Measurements from ENCODE around the gene BTAF1.

BTAF1 gene

DNA sequence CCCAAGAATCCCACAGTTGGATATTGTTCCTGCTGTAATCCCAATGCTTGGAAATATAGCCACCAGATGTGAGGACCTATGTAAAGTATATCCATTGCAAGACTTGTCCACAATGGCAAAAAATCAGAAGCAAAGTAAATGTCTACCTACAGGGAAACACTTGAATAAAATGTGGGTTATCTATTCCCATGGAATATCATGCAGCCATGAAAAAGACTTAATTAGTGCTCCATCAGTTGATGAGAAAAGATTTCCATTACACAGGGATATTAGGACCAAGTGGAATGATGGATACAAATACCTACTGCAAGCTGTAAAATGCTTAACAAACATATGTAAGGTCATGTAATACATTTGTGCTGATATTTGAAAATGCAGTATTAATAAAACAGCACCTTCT is 131.2 kb downstream of the BTAF1 start:
- DNase-seq, result no peak

DNA sequence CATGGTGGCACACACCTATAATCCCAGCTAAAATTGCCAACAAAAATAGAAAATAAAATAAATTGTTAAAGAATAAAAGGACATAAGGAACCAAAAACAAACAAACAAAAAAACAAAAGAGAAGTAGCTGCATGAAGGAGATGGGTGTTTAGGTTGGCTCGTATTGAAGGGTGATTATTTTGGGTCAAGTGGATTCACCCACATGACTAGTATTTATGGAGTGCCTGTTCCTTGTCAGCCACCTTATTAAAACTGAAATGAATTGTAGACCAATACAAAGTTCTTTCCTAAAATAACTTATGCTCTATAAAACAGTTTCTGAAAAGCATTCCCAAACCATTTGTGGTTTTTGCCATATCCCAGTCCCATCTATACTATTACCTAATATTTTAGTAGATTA is 138.7 kb downstream of the BTAF1 start:
- no peak for DNase-seq

DNA sequence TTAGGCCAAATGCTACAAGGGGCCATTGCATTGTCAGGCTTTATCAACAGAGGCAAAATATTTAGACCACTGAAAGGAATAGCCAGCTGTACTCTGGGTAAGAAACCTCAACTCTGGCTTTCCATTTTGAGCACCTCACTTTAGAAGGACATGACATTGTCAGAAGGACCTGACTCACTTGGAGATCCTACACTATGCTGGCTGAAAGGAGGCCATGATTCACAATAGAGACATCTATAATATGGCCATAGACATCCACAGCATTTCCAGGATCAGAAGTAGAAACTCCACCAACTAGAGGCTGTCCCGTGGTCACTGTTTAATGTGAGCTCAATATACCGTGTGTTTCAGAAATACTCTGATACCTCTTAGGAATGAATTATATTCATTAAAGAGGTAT is 140.9 kb downstream of the BTAF1 start:
- no peak for DNase-seq

DNA sequence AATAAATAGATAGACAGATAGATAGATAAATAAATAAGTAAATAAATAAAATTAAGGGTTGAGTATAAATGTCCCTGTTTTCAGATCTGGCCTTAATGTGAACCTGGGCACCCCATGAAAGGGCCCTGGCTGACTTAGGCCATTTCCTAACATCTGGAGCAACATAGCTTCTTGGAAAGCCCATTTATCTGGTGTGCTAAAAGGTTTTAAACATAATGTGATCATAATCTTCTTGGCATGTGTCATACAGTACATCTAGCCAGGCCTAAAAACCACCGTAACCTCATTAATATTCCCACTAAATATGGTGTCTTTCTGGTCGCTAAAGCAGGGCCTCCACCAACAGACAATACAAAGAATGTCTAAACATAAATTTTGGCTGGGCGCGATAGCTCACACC is 142.8 kb downstream of the BTAF1 start:
- DNase-seq, result no peak

DNA sequence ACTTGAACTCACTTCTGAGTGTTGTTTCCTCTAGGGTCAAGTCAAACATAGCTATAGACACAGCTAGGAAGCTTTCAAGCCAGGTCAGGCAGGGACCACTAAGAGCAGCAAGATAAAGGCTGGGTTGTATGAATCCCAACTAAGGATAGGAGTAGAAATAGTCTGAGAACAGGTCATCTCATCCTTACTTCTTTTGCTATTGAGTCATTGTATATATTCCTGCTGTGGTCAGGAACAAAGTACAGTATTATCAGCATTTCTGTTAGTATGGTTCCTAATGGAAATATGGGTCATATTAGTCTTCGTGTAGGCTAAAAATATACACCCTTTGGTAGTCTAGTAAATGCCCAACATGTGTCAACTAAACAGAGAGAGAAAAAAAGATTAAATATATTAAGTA is 145.3 kb downstream of the BTAF1 start:
- DNase-seq, result no peak

DNA sequence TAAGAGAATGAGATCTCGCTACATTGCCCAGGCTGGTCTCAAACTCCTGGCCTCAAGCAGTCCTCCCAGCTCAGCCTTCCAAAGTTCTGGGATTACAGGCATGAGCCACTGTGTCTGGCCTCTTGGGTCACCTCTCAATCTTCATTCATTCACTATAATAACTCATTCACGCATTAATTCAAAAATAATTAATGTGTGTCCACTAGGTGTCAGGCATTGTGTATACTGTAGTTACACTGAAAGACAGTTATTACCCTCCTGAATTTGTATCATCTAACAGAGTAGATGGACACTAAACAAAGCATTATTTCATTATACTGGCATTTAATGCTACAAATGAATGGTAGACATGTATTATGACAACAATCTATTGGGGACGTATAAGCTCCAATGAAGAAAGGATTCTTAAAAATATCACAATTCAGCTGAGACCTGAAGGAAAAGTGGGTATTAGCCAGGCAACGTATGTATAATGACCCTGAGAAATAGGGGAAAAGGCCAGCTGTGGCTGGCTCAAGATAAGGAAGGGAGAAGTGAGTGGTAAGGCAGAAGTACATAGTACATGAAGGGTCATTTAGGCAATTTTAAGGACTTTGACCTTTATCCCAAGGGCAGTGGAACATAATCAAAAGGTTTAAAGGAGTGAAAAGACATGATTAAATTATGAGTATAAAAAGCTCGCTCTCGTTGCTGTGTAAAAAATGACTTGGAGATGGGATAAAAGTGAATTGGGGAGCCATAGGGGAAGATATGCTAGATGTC is 150.7 kb downstream of the BTAF1 start:
- peak; percentile 9 for DNase-seq

DNA sequence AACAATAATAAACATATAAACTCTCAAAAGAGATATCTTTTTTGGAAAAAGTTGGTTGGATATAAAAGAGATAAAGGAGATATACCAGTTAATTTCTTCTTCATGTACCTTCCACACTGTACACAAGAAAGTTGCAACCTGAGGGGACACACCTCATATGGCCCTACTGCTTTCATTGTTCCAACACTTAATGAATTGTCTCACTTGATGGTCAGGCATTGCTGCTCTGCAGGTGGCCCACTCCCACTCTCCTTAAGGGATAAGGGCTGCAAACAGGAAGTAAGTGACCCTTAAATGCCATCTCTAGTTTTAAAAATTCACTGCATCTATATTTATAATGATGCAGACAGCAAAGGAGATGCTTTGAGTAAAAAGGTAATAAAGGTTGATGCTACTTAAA is 152.3 kb downstream of the BTAF1 start:
- DNase-seq, result no peak

DNA sequence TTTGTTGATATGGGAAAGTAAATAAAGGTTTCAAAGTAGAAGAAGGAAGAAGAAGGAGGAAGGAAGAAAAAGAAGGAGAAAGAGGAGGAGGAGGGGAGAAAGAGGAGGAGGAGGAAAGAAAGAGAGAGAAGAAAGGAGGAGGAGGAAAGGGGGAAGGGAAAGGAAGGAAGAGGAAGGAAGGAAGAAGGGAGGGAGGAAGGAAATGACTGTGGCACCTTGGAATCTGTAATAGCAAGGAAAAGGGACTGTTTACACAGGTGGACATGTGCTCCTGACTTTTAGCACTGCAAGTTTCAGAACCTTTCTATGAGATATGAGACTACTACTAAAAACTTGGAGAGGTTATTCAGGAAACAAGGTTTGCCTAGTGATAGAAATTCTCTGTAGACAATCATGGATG is 153.2 kb downstream of the BTAF1 start:
- no peak for DNase-seq

DNA sequence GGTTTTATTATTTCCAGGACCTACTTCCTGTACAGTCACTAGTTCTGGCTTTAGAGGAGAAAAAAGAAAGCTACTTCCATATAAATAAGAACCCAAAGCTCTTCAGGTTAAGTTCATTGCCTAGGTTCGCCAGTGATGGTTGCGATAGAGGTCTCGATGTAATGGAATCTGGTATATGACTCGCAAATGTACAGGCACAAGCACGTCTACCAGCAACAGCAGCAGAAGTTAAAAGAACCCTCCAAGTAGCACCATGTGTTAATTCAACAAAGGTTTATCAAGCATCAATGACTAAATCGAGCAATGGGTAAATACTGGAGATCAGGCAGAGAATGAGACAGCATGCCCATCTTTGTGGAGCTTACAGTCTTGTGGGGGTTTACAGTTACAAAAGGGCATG is 155.4 kb downstream of the BTAF1 start:
- no peak for DNase-seq
